GM12878 (cell line): ENCODE measurements around the gene LRRC63. TPM values are rescaled to one million over a fixed set of nuclear protein-coding genes. Genes with fewer than 3 reads are reported as not detected.

Experiments used
- ATAC-seq: fragments of 200-7000 bp; cut with Tn5 transposase; 3 replicates; pipeline ENCODE4 v1.9.1; 2020; ENCODE audit warnings: mild to moderate bottlenecking, moderate library complexity
- BruUV-seq: library from RNA; stranded (reverse); fragments of 400-500 nt; replicated peaks from 2 replicates; lab custom pipeline; 2021; lab: Mats Ljungman, UMichigan
- CTCF ChIA-PET: fragments of 300-600 bp; sonication (Branson Sonifier 250); formaldehyde crosslinking; extraction: SDS; loops from one replicate; lab custom pipeline; 2021; ENCODE audit warnings: inconsistent platforms; lab: Yijun Ruan, JAX
- POLR2A ChIA-PET: fragments of 350-600 bp; formaldehyde crosslinking; extraction: SDS; loops from one replicate; lab custom pipeline; 2021; ENCODE audit warnings: inconsistent platforms; lab: Charles Lee
- RAD21 ChIA-PET: fragments of 300-600 bp; sonication (Branson Sonifier 250); formaldehyde crosslinking; loops from one replicate; lab custom pipeline; 2023; ENCODE audit warnings: antibody characterized with exemption; ENCODE audit not compliant: unreplicated experiment; lab: Charles Lee
- SMC1A ChIA-PET: fragments of 300-600 bp; sonication (Branson Sonifier 250); formaldehyde crosslinking; loops from one replicate; lab custom pipeline; 2023; ENCODE audit not compliant: unreplicated experiment, uncharacterized antibody; lab: Charles Lee
- DNase-seq: peaks from one replicate; pipeline ENCODE4 v3.0.0-alpha.2; 2011; ENCODE audit warnings: low read depth, low spot score
- FAIRE-seq: peaks from 3 replicates; lab custom pipeline; 2011; peaks lifted over from hg19 to GRCh38; lab: Jason Lieb, UNC
- H2AFZ ChIP-seq: 2 replicates; pipeline ENCODE4 v1.6.0; 2011; ENCODE audit warnings: low read depth, low read length, control low read depth; ENCODE audit not compliant: control insufficient read depth
- H3K27ac ChIP-seq: 2 replicates; pipeline ENCODE4 v1.5.1; 2011; ENCODE audit warnings: control low read depth; ENCODE audit not compliant: control insufficient read depth, insufficient read depth
- H3K27me3 ChIP-seq, 2 experiments: replicated peaks in 1 of 2; 2 replicates each; pipeline versions ENCODE4 v1.6.0 to v1.6.1; 2011; ENCODE audit warnings: low read length in 1 of 2; ENCODE audit not compliant: control insufficient read depth in 2 of 2, insufficient read depth in 2 of 2
- H3K36me3 ChIP-seq, 2 experiments: 2 replicates each; pipeline ENCODE4 v1.5.1; 2011; ENCODE audit warnings: low read length in 1 of 2; ENCODE audit not compliant: control insufficient read depth in 2 of 2, insufficient read depth in 2 of 2
- H3K4me1 ChIP-seq: 2 replicates; pipeline ENCODE4 v1.6.1; 2011; ENCODE audit warnings: mild to moderate bottlenecking, low read length, moderate library complexity, mixed read lengths; ENCODE audit not compliant: control insufficient read depth, insufficient read depth
- H3K4me2 ChIP-seq: 2 replicates; pipeline ENCODE4 v1.6.0; 2011; ENCODE audit warnings: control low read depth; ENCODE audit not compliant: control insufficient read depth, insufficient read depth
- H3K4me3 ChIP-seq: fragments of 200-600 bp; sonication (generic); 2 replicates; pipeline ENCODE4 v1.5.1; 2016
- H3K79me2 ChIP-seq: 2 replicates; pipeline ENCODE4 v1.6.0; 2011; ENCODE audit warnings: low read length; ENCODE audit not compliant: control insufficient read depth, insufficient read depth
- H3K9ac ChIP-seq: 2 replicates; pipeline ENCODE4 v1.8.0; 2011; ENCODE audit warnings: low read length, control low read depth, mixed read lengths; ENCODE audit not compliant: control insufficient read depth, insufficient read depth
- H3K9me3 ChIP-seq: replicated peaks from 3 replicates; pipeline ENCODE4 v1.5.1; 2011; ENCODE audit warnings: mild to moderate bottlenecking, low read length; ENCODE audit not compliant: control insufficient read depth, insufficient read depth
- H4K20me1 ChIP-seq: 2 replicates; pipeline ENCODE4 v1.6.0; 2011; ENCODE audit not compliant: control insufficient read depth, insufficient read depth
- CHD2 ChIP-seq: IDR thresholded peaks from 2 replicates; pipeline ENCODE4 v1.6.1; 2011; ENCODE audit warnings: low read depth, low read length, improper control_type of control experiment, borderline replicate concordance
- CHD4 ChIP-seq: fragments of 200-600 bp; sonication (generic); IDR thresholded peaks from 2 replicates; pipeline ENCODE4 v1.6.1; 2016; ENCODE audit warnings: mild to moderate bottlenecking
- JUNB ChIP-seq: IDR thresholded peaks from 2 replicates; pipeline ENCODE4 v1.6.1; 2016; ENCODE audit warnings: antibody characterized with exemption, mild to moderate bottlenecking
- SMARCA5 ChIP-seq: fragments of 450-650 bp; IDR thresholded peaks from 2 replicates; pipeline ENCODE4 v1.6.1; 2017; ENCODE audit warnings: mild to moderate bottlenecking
- STAT3 ChIP-seq: IDR thresholded peaks from 2 replicates; pipeline ENCODE4 v1.6.1; 2011; ENCODE audit warnings: low read depth, low read length, improper control_type of control experiment
- SUPT20H ChIP-seq: IDR thresholded peaks from 2 replicates; pipeline ENCODE4 v1.6.1; 2011; ENCODE audit warnings: low read depth, mild to moderate bottlenecking, low read length, moderate library complexity, borderline replicate concordance; ENCODE audit not compliant: control insufficient read depth
- ZNF217 ChIP-seq: fragments of 450-650 bp; IDR thresholded peaks from 2 replicates; pipeline ENCODE4 v1.6.1; 2017; ENCODE audit warnings: antibody characterized with exemption, mild to moderate bottlenecking
- ZNF687 ChIP-seq: fragments of 450-650 bp; IDR thresholded peaks from 2 replicates; pipeline ENCODE4 v1.6.1; 2017; ENCODE audit warnings: mild to moderate bottlenecking, moderate library complexity
- WGBS: methylation state at CpG from one replicate; pipeline ENCODE4 v1.1.6; 2016; ENCODE audit warnings: low lambda C conversion rate; ENCODE audit not compliant: insufficient replicate concordance, insufficient coverage; ENCODE audit errors: missing lambda C conversion rate; 5-methylcytosine and 5-hydroxymethylcytosine counted together
- in situ Hi-C: fragments of 300-500 bp; cut with MboI; formaldehyde crosslinking; loops from 9 replicates; pipeline ENCODE4 v1.14.3; 2018; ENCODE audit warnings: mixed read lengths
- intact Hi-C: fragments of 100-400 bp; cut with micrococcal nuclease; formaldehyde crosslinking; loops from one replicate; pipeline ENCODE4 v1.14.2; 2022; ENCODE audit not compliant: unreplicated experiment
- polyA plus RNA-seq, 11 experiments: library from polyadenylated mRNA; depleted of rRNA in 4 of 11; unstranded in 6 of 11; stranded (reverse) in 5 of 11; fragments of >200 nt; fragmentation: Nextera tagmentation in 4 of 11; fragmentation: Illumina TruSeq in 1 of 11; extraction: Ambion mirVana in 4 of 11; extraction: Trizol in 1 of 11; gene quantifications; 1 replicate in 1 of 11; 2 replicates in 10 of 11; pipeline versions ENCODE4 v1.2.1 to v1.2.3, GENCODE V29; 2011 to 2016; ENCODE audit warnings: inconsistent platforms in 2 of 11, missing spikeins in 2 of 11, low read depth in 1 of 11
- total RNA-seq, 4 experiments: library from RNA; depleted of rRNA in 3 of 4; stranded (reverse); fragments of >200 nt in 3 of 4; fragmentation: Illumina TruSeq in 1 of 4; extraction: Trizol in 1 of 4; gene quantifications; 2 replicates each; pipeline versions ENCODE4 v1.2.1 to v1.2.3, GENCODE V29; 2013 to 2021
- TF ChIP-seq, protein P1 (sequence below): fragments of 450-650 bp; formaldehyde crosslinking; IDR thresholded peaks from 2 replicates; pipeline ENCODE4 v1.4.0; 2020; ENCODE audit warnings: mild to moderate bottlenecking, moderate library complexity

Gene LRRC63
- total and polyA plus RNA-seq, 10 of the 15 experiments (the other 5 are each of a cell fraction or from before 2014, with no cell fraction given), result 0.34 to 0.98 (median 0.76) TPM; not detected in 1

GRCh38 chr13:46289260-46289955, 77.7 kb downstream of the LRRC63 start (continued):
- TF ChIP-seq, protein P1, sequence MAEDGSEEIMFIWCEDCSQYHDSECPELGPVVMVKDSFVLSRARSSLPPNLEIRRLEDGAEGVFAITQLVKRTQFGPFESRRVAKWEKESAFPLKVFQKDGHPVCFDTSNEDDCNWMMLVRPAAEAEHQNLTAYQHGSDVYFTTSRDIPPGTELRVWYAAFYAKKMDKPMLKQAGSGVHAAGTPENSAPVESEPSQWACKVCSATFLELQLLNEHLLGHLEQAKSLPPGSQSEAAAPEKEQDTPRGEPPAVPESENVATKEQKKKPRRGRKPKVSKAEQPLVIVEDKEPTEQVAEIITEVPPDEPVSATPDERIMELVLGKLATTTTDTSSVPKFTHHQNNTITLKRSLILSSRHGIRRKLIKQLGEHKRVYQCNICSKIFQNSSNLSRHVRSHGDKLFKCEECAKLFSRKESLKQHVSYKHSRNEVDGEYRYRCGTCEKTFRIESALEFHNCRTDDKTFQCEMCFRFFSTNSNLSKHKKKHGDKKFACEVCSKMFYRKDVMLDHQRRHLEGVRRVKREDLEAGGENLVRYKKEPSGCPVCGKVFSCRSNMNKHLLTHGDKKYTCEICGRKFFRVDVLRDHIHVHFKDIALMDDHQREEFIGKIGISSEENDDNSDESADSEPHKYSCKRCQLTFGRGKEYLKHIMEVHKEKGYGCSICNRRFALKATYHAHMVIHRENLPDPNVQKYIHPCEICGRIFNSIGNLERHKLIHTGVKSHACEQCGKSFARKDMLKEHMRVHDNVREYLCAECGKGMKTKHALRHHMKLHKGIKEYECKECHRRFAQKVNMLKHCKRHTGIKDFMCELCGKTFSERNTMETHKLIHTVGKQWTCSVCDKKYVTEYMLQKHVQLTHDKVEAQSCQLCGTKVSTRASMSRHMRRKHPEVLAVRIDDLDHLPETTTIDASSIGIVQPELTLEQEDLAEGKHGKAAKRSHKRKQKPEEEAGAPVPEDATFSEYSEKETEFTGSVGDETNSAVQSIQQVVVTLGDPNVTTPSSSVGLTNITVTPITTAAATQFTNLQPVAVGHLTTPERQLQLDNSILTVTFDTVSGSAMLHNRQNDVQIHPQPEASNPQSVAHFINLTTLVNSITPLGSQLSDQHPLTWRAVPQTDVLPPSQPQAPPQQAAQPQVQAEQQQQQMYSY (CRISPR knock-in tag), result no peak
- TF ChIP-seq JUNB, result no peak
- TF ChIP-seq, all 136 proteins: peak for 0

DNA sequence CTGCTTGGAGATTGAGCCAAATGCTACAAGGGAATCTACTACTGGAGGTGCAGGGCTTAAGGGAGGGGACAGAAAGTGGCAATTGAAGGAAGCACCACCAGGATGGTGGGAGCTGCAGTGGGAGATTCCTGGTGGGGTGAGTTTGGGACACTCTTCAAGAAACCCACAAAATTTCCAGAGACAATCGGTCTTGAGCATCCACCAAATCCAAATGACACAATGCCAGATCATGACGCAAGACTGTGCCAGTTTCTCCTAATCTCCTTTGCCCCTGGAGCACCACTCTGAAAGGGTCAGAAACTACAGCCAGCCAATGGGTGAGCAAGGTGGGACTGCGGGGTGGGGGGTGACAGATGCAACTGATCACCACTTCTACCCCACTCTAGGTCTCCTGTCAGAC, 78.7 kb downstream of the LRRC63 start:
- no peak for ATAC-seq
- Histone ChIP-seq H3K36me3 (no peaks in the 10 kb centered on the region), H3K9me3 (no peaks in the 10 kb centered on the region), H2AFZ (no peak overlapping the region), H3K27me3 (no peaks in the 10 kb centered on the region), H3K4me3 (no peak overlapping the region), H3K9ac (no peak overlapping the region), H3K27ac (no peak overlapping the region), H3K4me2 (no peak overlapping the region), H4K20me1 (no peaks in the 10 kb centered on the region), H3K79me2 (peaks cover 6% of the 10 kb centered on the region), H3K4me1 (peaks cover 3% of the 10 kb centered on the region)
- ChIA-PET CTCF (interaction anchor here (1.0 to 7.1 kb wide), 10 partner anchors 10 to 666 kb away, joined by 3 to 57 read pairs (median 5); no protein-coding TSS in a partner anchor), RAD21 (interaction anchor here (1.0 kb wide), 1 partner anchor 97 kb away, joined by 5 read pairs; no protein-coding TSS in a partner anchor), SMC1A (interaction anchor here (1.1 to 1.7 kb wide), 5 partner anchors 8 to 483 kb away, joined by 3 to 5 read pairs (median 4); no protein-coding TSS in a partner anchor), POLR2A (no interaction called here)
- in situ Hi-C loops (no loop called here), intact Hi-C loops (no loop called here)
- no TSS peak for BruUV-seq
- FAIRE-seq, result no peak
- DNase-seq, result no peak
- WGBS, result 79% methylated on average over 3 of the region's 3 CpGs
- TF ChIP-seq SMARCA5, result no peak
- no peak for TF ChIP-seq ZNF217
- TF ChIP-seq CHD2, result no peak
- no peak for TF ChIP-seq ZNF687
- no peak for TF ChIP-seq STAT3
- no peak for TF ChIP-seq CHD4
- TF ChIP-seq SUPT20H, result no peak
